K562 (cell line): ENCODE data around the gene SLC2A8. TPM values are rescaled to one million over a fixed set of nuclear protein-coding genes. Genes with fewer than 3 reads are reported as not detected.

Source experiments
- ATAC-seq: fragments of 200-7000 bp; cut with Tn5 transposase; 3 replicates; pipeline ENCODE4 v1.9.1; 2020; ENCODE audit warnings: moderate library complexity
- BruUV-seq: library from RNA; stranded (reverse); fragments of 400-500 nt; replicated peaks from 2 replicates; lab custom pipeline; 2021; lab: Mats Ljungman, UMichigan
- CTCF ChIA-PET: fragments of 300-600 bp; formaldehyde crosslinking; extraction: SDS; loops from one replicate; lab custom pipeline; 2021; ENCODE audit warnings: low intra/inter-chr PET ratio; lab: Yijun Ruan, JAX
- POLR2A ChIA-PET: fragments of 300-600, 350-650 bp; sonication (Branson Sonifier 250); formaldehyde crosslinking; extraction: SDS; loops from one replicate; lab custom pipeline; 2021; ENCODE audit warnings: antibody characterized with exemption, inconsistent platforms; lab: Yijun Ruan, JAX
- DNase-seq, 4 experiments: peaks; one replicate each; pipeline versions ENCODE4 v3.0.0 to v3.0.0-alpha.2; 2011 to 2018; ENCODE audit warnings: low spot score in 3 of 4, mixed read lengths in 3 of 4; ENCODE audit errors: extremely low read depth in 1 of 4
- FAIRE-seq: peaks from 2 replicates; lab custom pipeline; 2011; peaks lifted over from hg19 to GRCh38; lab: Jason Lieb, UNC
- H2AFZ ChIP-seq: 2 replicates; pipeline ENCODE4 v1.6.0; 2011; ENCODE audit warnings: low read depth, low read length, control low read depth, inconsistent platforms
- H3K27ac ChIP-seq: fragments of 200-600 bp; 3 replicates; pipeline ENCODE4 v1.8.0; 2011; ENCODE audit warnings: low read depth, mild to moderate bottlenecking, control low read depth, inconsistent platforms, low read length, moderate library complexity, mixed read lengths; ENCODE audit errors: extremely low read depth
- H3K27me3 ChIP-seq, 2 experiments: fragments of 300-600 bp in 1 of 2; 2 replicates in 1 of 2; 3 replicates in 1 of 2; pipeline versions ENCODE4 v1.6.0 to v1.8.0; 2011; ENCODE audit warnings: inconsistent platforms in 2 of 2, low read length in 2 of 2, mild to moderate bottlenecking in 1 of 2, mixed read lengths in 1 of 2, moderate library complexity in 1 of 2; ENCODE audit not compliant: control insufficient read depth in 2 of 2, insufficient read depth in 2 of 2
- H3K36me3 ChIP-seq: fragments of 300-600 bp; 3 replicates; pipeline ENCODE4 v1.8.0; 2011; ENCODE audit warnings: mild to moderate bottlenecking, low read length, inconsistent platforms; ENCODE audit not compliant: control insufficient read depth, insufficient read depth
- H3K4me1 ChIP-seq, 2 experiments: fragments of 200-600 bp in 1 of 2; replicated peaks in 1 of 2; 2 replicates in 1 of 2; 3 replicates in 1 of 2; pipeline versions ENCODE4 v1.5.1 to v1.8.0; 2011; ENCODE audit warnings: inconsistent platforms in 2 of 2, low read length in 2 of 2, mild to moderate bottlenecking in 1 of 2, mixed read lengths in 1 of 2, moderate library complexity in 1 of 2; ENCODE audit not compliant: control insufficient read depth in 2 of 2, insufficient read depth in 2 of 2
- H3K4me2 ChIP-seq: 2 replicates; pipeline ENCODE4 v1.6.1; 2011; ENCODE audit warnings: low read length, control low read depth, inconsistent platforms, mixed read lengths; ENCODE audit not compliant: insufficient read depth
- H3K4me3 ChIP-seq: fragments of 200-600 bp; sonication (generic), shearing (Covaris generic); 2 replicates; pipeline ENCODE4 v1.5.1; 2016; ENCODE audit warnings: control low read depth, inconsistent platforms
- H3K79me2 ChIP-seq: fragments of 200-600 bp; 3 replicates; pipeline ENCODE4 v1.8.0; 2011; ENCODE audit warnings: low read length, inconsistent platforms; ENCODE audit not compliant: control insufficient read depth, insufficient read depth
- H3K9ac ChIP-seq, 2 experiments: 2 replicates each; pipeline versions ENCODE4 v1.6.0 to v1.6.1; 2011; ENCODE audit warnings: low read depth in 2 of 2, low read length in 2 of 2, control low read depth in 1 of 2, inconsistent platforms in 1 of 2, mild to moderate bottlenecking in 1 of 2, mixed read lengths in 1 of 2; ENCODE audit not compliant: insufficient read depth in 1 of 2
- H3K9me1 ChIP-seq: one replicate; pipeline ENCODE4 v1.6.0; 2011; ENCODE audit warnings: inconsistent platforms, mild to moderate bottlenecking, low read length, moderate library complexity; ENCODE audit not compliant: control insufficient read depth, insufficient read depth
- H3K9me3 ChIP-seq: replicated peaks from 2 replicates; pipeline ENCODE4 v1.5.1; 2011; ENCODE audit warnings: low read depth, low read length, inconsistent platforms; ENCODE audit not compliant: control insufficient read depth, insufficient read depth
- H4K20me1 ChIP-seq: replicated peaks from 2 replicates; pipeline ENCODE4 v1.6.1; 2011; ENCODE audit warnings: low read length, inconsistent platforms, mixed read lengths; ENCODE audit not compliant: control insufficient read depth, insufficient read depth
- HMG20B ChIP-seq: fragments of 250-450 bp; sonication (Bioruptor Pico); IDR thresholded peaks from 2 replicates; pipeline ENCODE4 v1.5.0; 2021; ENCODE audit warnings: mild to moderate bottlenecking
- PTTG1 ChIP-seq: fragments of 450-650 bp; IDR thresholded peaks from 2 replicates; pipeline ENCODE4 v1.6.1; 2016; ENCODE audit warnings: low read depth, mild to moderate bottlenecking, missing genetic modification characterization, missing compliant biosample characterization
- WGBS: fragments of 100-300 bp; shearing (Covaris generic); methylation state at CpG from one replicate; pipeline ENCODE4 v1.1.6; 2016; ENCODE audit warnings: low coverage, mixed read lengths; ENCODE audit not compliant: insufficient coverage; ENCODE audit errors: missing lambda C conversion rate; 5-methylcytosine and 5-hydroxymethylcytosine counted together
- in situ Hi-C: fragments of 300-500 bp; cut with MboI; formaldehyde crosslinking; loops from 4 replicates; pipeline ENCODE4 v1.15.0; 2018; ENCODE audit warnings: inconsistent platforms, mixed read lengths
- intact Hi-C: fragments of 100-400 bp; cut with micrococcal nuclease; formaldehyde crosslinking; loops from 2 replicates; pipeline ENCODE4 v1.14.2; 2022
- polyA plus RNA-seq, 8 experiments: library from polyadenylated mRNA; depleted of rRNA in 4 of 8; stranded (reverse) in 5 of 8; unstranded in 3 of 8; fragments of >200 nt; fragmentation: Nextera tagmentation in 2 of 8; fragmentation: Illumina TruSeq in 1 of 8; extraction: Ambion mirVana in 2 of 8; extraction: Trizol in 1 of 8; gene quantifications; 2 replicates each; pipeline versions ENCODE4 v1.2.1 to v1.2.3, GENCODE V29; 2011 to 2014; ENCODE audit warnings: inconsistent platforms in 1 of 8, missing spikeins in 1 of 8
- total RNA-seq, 7 experiments: library from RNA; depleted of rRNA in 6 of 7; stranded (reverse); fragments of >200 nt in 6 of 7; fragmentation: Illumina TruSeq in 2 of 7; extraction: Trizol in 2 of 7; gene quantifications; 2 replicates each; pipeline versions ENCODE4 v1.2.1 to v1.2.3, GENCODE V29; 2011 to 2021; ENCODE audit warnings: low replicate concordance in 1 of 7
- TF ChIP-seq, protein P1 (sequence below): sonication (generic); formaldehyde crosslinking; IDR thresholded peaks from 2 replicates; pipeline ENCODE4 v1.4.0; 2020; ENCODE audit warnings: mild to moderate bottlenecking, missing genetic modification reagents

SLC2A8 gene
- total and polyA plus RNA-seq, 9 of the 15 experiments (the other 6 are each of a cell fraction or from before 2014, with no cell fraction given) = 0.13 to 12.9 (median 5.2) TPM

DNA sequence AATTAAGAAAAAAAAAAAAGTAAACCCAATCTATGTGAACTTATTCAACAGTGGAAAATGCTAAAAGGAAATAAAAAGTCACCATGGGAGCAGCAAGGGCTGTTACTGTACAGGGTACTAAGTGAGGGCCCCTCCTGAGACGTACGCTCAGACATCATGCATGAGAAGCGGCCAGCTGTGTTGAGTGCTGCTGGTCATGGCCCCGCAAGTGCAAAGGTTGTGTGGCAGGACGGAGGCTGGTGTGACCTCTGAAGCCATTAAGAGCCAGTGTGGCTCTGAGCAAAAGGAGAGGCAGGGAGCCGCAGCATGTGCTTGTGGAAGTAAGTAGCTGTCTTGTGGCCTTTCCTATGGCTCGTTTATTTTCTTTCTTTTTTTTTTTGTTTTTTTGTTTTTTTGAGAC lies 24.1 kb downstream of the SLC2A8 start:
- 0 out of 2 replicates have a peak, but pooled peaks cover 4% of the 10 kb centered on the region for H4K20me1 ChIP-seq
- H3K9ac ChIP-seq = no peak overlapping the region
- FAIRE-seq = no peak
- no peaks in the 10 kb centered on the region for H3K9me1 ChIP-seq
- no peaks in the 10 kb centered on the region for H3K9me3 ChIP-seq
- ATAC-seq = no peak
- TF ChIP-seq, protein P1, sequence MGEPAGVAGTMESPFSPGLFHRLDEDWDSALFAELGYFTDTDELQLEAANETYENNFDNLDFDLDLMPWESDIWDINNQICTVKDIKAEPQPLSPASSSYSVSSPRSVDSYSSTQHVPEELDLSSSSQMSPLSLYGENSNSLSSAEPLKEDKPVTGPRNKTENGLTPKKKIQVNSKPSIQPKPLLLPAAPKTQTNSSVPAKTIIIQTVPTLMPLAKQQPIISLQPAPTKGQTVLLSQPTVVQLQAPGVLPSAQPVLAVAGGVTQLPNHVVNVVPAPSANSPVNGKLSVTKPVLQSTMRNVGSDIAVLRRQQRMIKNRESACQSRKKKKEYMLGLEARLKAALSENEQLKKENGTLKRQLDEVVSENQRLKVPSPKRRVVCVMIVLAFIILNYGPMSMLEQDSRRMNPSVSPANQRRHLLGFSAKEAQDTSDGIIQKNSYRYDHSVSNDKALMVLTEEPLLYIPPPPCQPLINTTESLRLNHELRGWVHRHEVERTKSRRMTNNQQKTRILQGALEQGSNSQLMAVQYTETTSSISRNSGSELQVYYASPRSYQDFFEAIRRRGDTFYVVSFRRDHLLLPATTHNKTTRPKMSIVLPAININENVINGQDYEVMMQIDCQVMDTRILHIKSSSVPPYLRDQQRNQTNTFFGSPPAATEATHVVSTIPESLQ = no peak
- TF ChIP-seq PTTG1 = no peak
- TF ChIP-seq HMG20B = no peak
- 88% methylated on average over 6 of the region's 7 CpGs for WGBS
- no peak for DNase-seq
- ChIA-PET CTCF (no interaction called here), POLR2A (interaction anchor here (0.9 to 1.6 kb wide), 2 partner anchors 24 to 25 kb away, joined by 5 read pairs; partner anchors contain the start of gene SLC2A8)
- peaks cover 28 to 37% of the 10 kb centered on the region in 2 experiments for H3K4me1 ChIP-seq
- H3K27me3 ChIP-seq = no peaks in the 10 kb centered on the region
- H3K4me2 ChIP-seq = no peak overlapping the region
- BruUV-seq = no TSS peak
- in situ Hi-C loops = no loop called here
- peaks cover 28% of the 10 kb centered on the region for H3K79me2 ChIP-seq
- no peak overlapping the region for H3K27ac ChIP-seq
- H3K4me3 ChIP-seq = no peak overlapping the region
- H3K36me3 ChIP-seq = no peaks in the 10 kb centered on the region; the same call in 2 of the 3 replicates
- intact Hi-C loops = loop anchor here (10.0 kb wide), 1 partner anchor 196 kb away; no protein-coding TSS in a partner anchor
- H2AFZ ChIP-seq = no peak overlapping the region
